H9 (cell line): ENCODE data around the gene ARPP19. TPM values are rescaled to one million over a fixed set of nuclear protein-coding genes. Genes with fewer than 3 reads are reported as not detected.

Experiments used
- DNase-seq: peaks from one replicate; pipeline ENCODE4 v3.0.0-alpha.2; 2017
- H2AFZ ChIP-seq: one replicate; pipeline ENCODE4 v1.6.1; 2013; ENCODE audit warnings: mild to moderate bottlenecking, low read length, control low read depth, moderate library complexity
- H2AK5ac ChIP-seq: 2 replicates; pipeline ENCODE4 v1.6.1; 2013; ENCODE audit warnings: low read length, control low read depth, mixed read lengths; ENCODE audit not compliant: insufficient read length
- H2BK120ac ChIP-seq: one replicate; pipeline ENCODE4 v1.6.1; 2013; ENCODE audit warnings: low read depth, mild to moderate bottlenecking, low read length, control low read depth, inconsistent platforms; ENCODE audit not compliant: poor library complexity, severe bottlenecking
- H2BK12ac ChIP-seq: 2 replicates; pipeline ENCODE4 v1.6.1; 2013; ENCODE audit warnings: low read length, control low read depth, mixed read lengths, low read depth; ENCODE audit not compliant: insufficient read length
- H2BK15ac ChIP-seq: 2 replicates; pipeline ENCODE4 v1.6.1; 2013; ENCODE audit warnings: low read depth, low read length, control low read depth
- H2BK20ac ChIP-seq: one replicate; pipeline ENCODE4 v1.6.1; 2013; ENCODE audit warnings: low read depth, mild to moderate bottlenecking, low read length, control low read depth, inconsistent platforms; ENCODE audit not compliant: poor library complexity, severe bottlenecking
- H2BK5ac ChIP-seq: 2 replicates; pipeline ENCODE4 v1.6.1; 2013; ENCODE audit warnings: low read length, control low read depth, mixed read lengths; ENCODE audit not compliant: insufficient read length
- H3K14ac ChIP-seq: 2 replicates; pipeline ENCODE4 v1.6.1; 2013; ENCODE audit warnings: low read length, control low read depth; ENCODE audit not compliant: insufficient read depth
- H3K18ac ChIP-seq: 2 replicates; pipeline ENCODE4 v1.6.1; 2013; ENCODE audit warnings: low read depth, mild to moderate bottlenecking, mixed read lengths, low read length, control low read depth; ENCODE audit not compliant: insufficient read length
- H3K23ac ChIP-seq: 2 replicates; pipeline ENCODE4 v1.6.1; 2013; ENCODE audit warnings: low read length, control low read depth, mixed read lengths, low read depth; ENCODE audit not compliant: insufficient read length
- H3K23me2 ChIP-seq: 2 replicates; pipeline ENCODE4 v1.6.1; 2013; ENCODE audit warnings: low read depth, mild to moderate bottlenecking, mixed read lengths, low read length, control low read depth; ENCODE audit not compliant: insufficient read length, poor library complexity, severe bottlenecking
- H3K27ac ChIP-seq: 2 replicates; pipeline ENCODE4 v1.5.1; 2013; ENCODE audit warnings: low read length, control low read depth, mixed read lengths, low read depth; ENCODE audit not compliant: insufficient read length
- H3K27me3 ChIP-seq: 2 replicates; pipeline ENCODE4 v1.6.1; 2013; ENCODE audit warnings: low read length, control low read depth, inconsistent platforms; ENCODE audit not compliant: insufficient read depth
- H3K4ac ChIP-seq: 2 replicates; pipeline ENCODE4 v1.6.1; 2013; ENCODE audit warnings: low read depth, mild to moderate bottlenecking, control low read depth, inconsistent platforms, low read length, moderate library complexity
- H3K4me1 ChIP-seq: 2 replicates; pipeline ENCODE4 v1.6.1; 2013; ENCODE audit warnings: low read length, control low read depth, inconsistent platforms; ENCODE audit not compliant: insufficient read depth
- H3K4me2 ChIP-seq: 2 replicates; pipeline ENCODE4 v1.6.1; 2013; ENCODE audit warnings: low read length, control low read depth, mixed read lengths; ENCODE audit not compliant: insufficient read length, insufficient read depth
- H3K56ac ChIP-seq: 2 replicates; pipeline ENCODE4 v1.6.1; 2013; ENCODE audit warnings: low read depth, mild to moderate bottlenecking, mixed read lengths, low read length, control low read depth; ENCODE audit not compliant: insufficient read length
- H3K79me1 ChIP-seq: 2 replicates; pipeline ENCODE4 v1.6.1; 2013; ENCODE audit warnings: low read depth, mild to moderate bottlenecking, moderate library complexity, low read length, control low read depth, inconsistent platforms; ENCODE audit not compliant: insufficient read depth, poor library complexity, severe bottlenecking
- H3K79me2 ChIP-seq: 2 replicates; pipeline ENCODE4 v1.6.1; 2013; ENCODE audit warnings: low read length, control low read depth, inconsistent platforms; ENCODE audit not compliant: insufficient read depth
- H3K9ac ChIP-seq: 2 replicates; pipeline ENCODE4 v1.6.1; 2013; ENCODE audit warnings: low read length, control low read depth, mixed read lengths; ENCODE audit not compliant: insufficient read length; ENCODE audit errors: extremely low read depth
- H3K9me3 ChIP-seq: one replicate; pipeline ENCODE4 v1.6.1; 2013; ENCODE audit warnings: low read depth, low read length, inconsistent platforms; ENCODE audit not compliant: control insufficient read depth
- H3T11ph ChIP-seq: one replicate; pipeline ENCODE4 v1.6.1; 2013; ENCODE audit warnings: mild to moderate bottlenecking, low read length, control low read depth, inconsistent platforms
- H4K20me1 ChIP-seq: one replicate; pipeline ENCODE4 v1.6.1; 2013; ENCODE audit not compliant: control insufficient read depth, insufficient read length, insufficient read depth
- H4K5ac ChIP-seq: 2 replicates; pipeline ENCODE4 v1.6.1; 2013; ENCODE audit warnings: low read depth, mild to moderate bottlenecking, mixed read lengths, low read length, control low read depth; ENCODE audit not compliant: insufficient read length
- H4K8ac ChIP-seq: replicated peaks from 2 replicates; pipeline ENCODE4 v1.6.1; 2013; ENCODE audit warnings: low read length, control low read depth, mixed read lengths, low read depth; ENCODE audit not compliant: insufficient read length
- H4K91ac ChIP-seq: 2 replicates; pipeline ENCODE4 v1.6.1; 2013; ENCODE audit warnings: low read depth, mild to moderate bottlenecking, moderate library complexity, mixed read lengths, low read length, control low read depth; ENCODE audit not compliant: insufficient read length
- H3K27ac Mint-ChIP-seq, 3 experiments: 2 replicates in 2 of 3; 3 replicates in 1 of 3; pipeline ENCODE4 v1.8.0; 2020 to 2021; ENCODE audit warnings: mixed read lengths in 3 of 3, mild to moderate bottlenecking in 1 of 3, moderate library complexity in 1 of 3
- H3K27me3 Mint-ChIP-seq: 2 replicates; pipeline ENCODE4 v1.8.0; 2021; ENCODE audit warnings: low read depth, mild to moderate bottlenecking, moderate library complexity, mixed read lengths
- H3K36me3 Mint-ChIP-seq, 3 experiments: 2 replicates in 2 of 3; 3 replicates in 1 of 3; pipeline ENCODE4 v1.8.0; 2020 to 2021; ENCODE audit warnings: low read depth in 3 of 3, mixed read lengths in 3 of 3; ENCODE audit not compliant: insufficient read depth in 1 of 3
- H3K4me1 Mint-ChIP-seq, 2 experiments: 2 replicates each; pipeline ENCODE4 v1.8.0; 2020; ENCODE audit warnings: mixed read lengths in 2 of 2
- H3K4me3 Mint-ChIP-seq, 2 experiments: 2 replicates in 1 of 2; 3 replicates in 1 of 2; pipeline ENCODE4 v1.8.0; 2020 to 2021; ENCODE audit warnings: mild to moderate bottlenecking in 2 of 2, mixed read lengths in 2 of 2, moderate library complexity in 1 of 2
- H3K9me3 Mint-ChIP-seq, 2 experiments: 2 replicates in 1 of 2; 3 replicates in 1 of 2; pipeline ENCODE4 v1.8.0; 2020; ENCODE audit warnings: mild to moderate bottlenecking in 2 of 2, mixed read lengths in 2 of 2, moderate library complexity in 1 of 2
- CTCF ChIP-seq: fragments of 200-600 bp; sonication (generic); conservative IDR thresholded peaks from 3 replicates; pipeline ENCODE4 v1.8.0; 2021; ENCODE audit warnings: antibody characterized with exemption, mild to moderate bottlenecking
- total RNA-seq: library from RNA; stranded (reverse); gene quantifications from 2 replicates; pipeline ENCODE4 v1.2.1, GENCODE V29; 2021

The ARPP19 gene
- total RNA-seq, 1 experiment from 2014 or later = 247 TPM

GRCh38 chr15:52498706-52499105 is 70.1 kb downstream of the ARPP19 start:
- H4K91ac ChIP-seq = no peak overlapping the region
- no peak overlapping the region for H2BK12ac ChIP-seq
- no peak overlapping the region for H2AK5ac ChIP-seq
- H2BK15ac ChIP-seq = no peak overlapping the region
- DNase-seq = no peak
- no peak overlapping the region for H3K27ac ChIP-seq
- TF ChIP-seq CTCF = no peak
- no peak overlapping the region for H3K4me2 ChIP-seq
- H3K79me2 ChIP-seq = no peaks in the 10 kb centered on the region; the same call in 1 of the 2 replicates
- H3K4me1 ChIP-seq = no peaks in the 10 kb centered on the region
- H3K23ac ChIP-seq = no peak overlapping the region
- H3K9ac ChIP-seq = no peak overlapping the region
- Mint-ChIP-seq H3K27me3 (no peaks in the 10 kb centered on the region), H3K27ac (no peak overlapping the region; a peak in 1 of 7 replicates), H3K4me3 (no peak overlapping the region), H3K9me3 (no peaks in the 10 kb centered on the region), H3K4me1 (no peaks in the 10 kb centered on the region), H3K36me3 (no peaks in the 10 kb centered on the region; a peak in 1 of 7 replicates)
- no peak overlapping the region for H2BK20ac ChIP-seq
- no peak overlapping the region for H4K8ac ChIP-seq
- H3K18ac ChIP-seq = no peak overlapping the region
- no peaks in the 10 kb centered on the region for H3K9me3 ChIP-seq
- no peak overlapping the region for H4K5ac ChIP-seq
- H3K4ac ChIP-seq = no peak overlapping the region
- no peak overlapping the region for H2BK5ac ChIP-seq
- no peaks in the 10 kb centered on the region for H3K23me2 ChIP-seq
- no peak overlapping the region for H3K56ac ChIP-seq
- H4K20me1 ChIP-seq = no peaks in the 10 kb centered on the region
- H2AFZ ChIP-seq = no peak overlapping the region
- H3K27me3 ChIP-seq = no peaks in the 10 kb centered on the region
- H3K79me1 ChIP-seq = peaks cover 6% of the 10 kb centered on the region
- no peak overlapping the region for H3T11ph ChIP-seq
- no peak overlapping the region for H3K14ac ChIP-seq
- H2BK120ac ChIP-seq = no peak overlapping the region

Other genes with a start within 250 kb of the ARPP19 start
- 21.8 and 22.0 TPM in 2 replicates for gene MYO5A, start 40.1 kb downstream of the ARPP19 start, total RNA-seq
- 3.3 and 5.8 TPM in 2 replicates for gene ATOSA, start 110.4 kb upstream of the ARPP19 start, total RNA-seq
- 14.0 and 14.1 TPM in 2 replicates for gene ONECUT1, start 221.3 kb upstream of the ARPP19 start, total RNA-seq